GM12875 (cell line): ENCODE data around the gene RGS19.
A peak's percentile ranks its signal among the peaks of the same experiment; 100 is the strongest.

Experiments used
- H3K4me3 ChIP-seq: one replicate; pipeline ENCODE4 v1.5.1; 2011; ENCODE audit warnings: low read depth, low read length, control low read depth
- CTCF ChIP-seq: IDR thresholded peaks from 2 replicates; pipeline ENCODE4 v1.5.1; 2011; ENCODE audit warnings: low read depth, mild to moderate bottlenecking, control low read depth, inconsistent platforms, low read length, moderate library complexity, borderline replicate concordance; ENCODE audit not compliant: insufficient read depth

Gene RGS19

GRCh38 chr20:64106435-64106961, 27.2 kb upstream of the RGS19 start:
- no peak for TF ChIP-seq CTCF
- no peak overlapping the region for H3K4me3 ChIP-seq

GRCh38 chr20:64105846-64106434, 26.6 kb upstream of the RGS19 start:
- TF ChIP-seq CTCF, result no peak
- H3K4me3 ChIP-seq, result no peak overlapping the region

GRCh38 chr20:64104667-64105451, 25.5 kb upstream of the RGS19 start:
- no peak for TF ChIP-seq CTCF

GRCh38 chr20:64103871-64104666, 24.8 kb upstream of the RGS19 start:
- no peak for TF ChIP-seq CTCF

More at GRCh38 chr20:64104667-64105451, 25.5 kb upstream of the RGS19 start:
- no peak overlapping the region for H3K4me3 ChIP-seq

GRCh38 chr20:64102647-64103354, 23.5 kb upstream of the RGS19 start:
- TF ChIP-seq CTCF, result no peak
- H3K4me3 ChIP-seq, result no peak overlapping the region

More at GRCh38 chr20:64103871-64104666, 24.8 kb upstream of the RGS19 start:
- H3K4me3 ChIP-seq, result no peak overlapping the region

GRCh38 chr20:64101731-64102621, 22.7 kb upstream of the RGS19 start:
- TF ChIP-seq CTCF, result peak; percentile 86
- H3K4me3 ChIP-seq, result no peak overlapping the region
